Smooth muscle cell (in vitro differentiated cells): ENCODE results near the gene NSG1. TPM values are rescaled to one million over a fixed set of nuclear protein-coding genes. Genes with fewer than 3 reads are reported as not detected.

Experiments used
- DNase-seq: peaks from one replicate; lab custom pipeline; 2025; ENCODE audit not compliant: unreplicated experiment; lab: John Stamatoyannopoulos, UW
- H2AFZ ChIP-seq: fragments of 200-600 bp; sonication (generic); 2 replicates; pipeline ENCODE4 v1.6.0; 2016; ENCODE audit warnings: antibody characterized with exemption, low read depth, mild to moderate bottlenecking
- H3F3A ChIP-seq: fragments of 200-600 bp; sonication (generic); 2 replicates; pipeline ENCODE4 v1.6.0; 2017; ENCODE audit warnings: antibody characterized with exemption, low read depth
- H3K27ac ChIP-seq: fragments of 200-600 bp; sonication (generic); 2 replicates; pipeline ENCODE4 v1.5.1; 2016; ENCODE audit warnings: low read depth, mild to moderate bottlenecking
- H3K27me3 ChIP-seq: fragments of 200-600 bp; sonication (generic); 2 replicates; pipeline ENCODE4 v1.6.1; 2016; ENCODE audit warnings: low read depth, mild to moderate bottlenecking
- H3K36me3 ChIP-seq: fragments of 200-600 bp; sonication (generic); 2 replicates; pipeline ENCODE4 v1.5.1; 2016; ENCODE audit warnings: low read depth
- H3K4me1 ChIP-seq: fragments of 200-600 bp; sonication (generic); 2 replicates; pipeline ENCODE4 v1.5.1; 2016; ENCODE audit warnings: low read depth
- H3K4me2 ChIP-seq: fragments of 200-600 bp; sonication (generic); 2 replicates; pipeline ENCODE4 v1.6.0; 2016; ENCODE audit warnings: mild to moderate bottlenecking
- H3K4me3 ChIP-seq: fragments of 200-600 bp; sonication (generic); 2 replicates; pipeline ENCODE4 v1.5.1; 2016; ENCODE audit warnings: mild to moderate bottlenecking
- H3K79me2 ChIP-seq: fragments of 200-600 bp; sonication (generic); 2 replicates; pipeline ENCODE4 v1.6.0; 2016; ENCODE audit warnings: low read depth, mild to moderate bottlenecking
- H3K9ac ChIP-seq: fragments of 200-600 bp; sonication (generic); 2 replicates; pipeline ENCODE4 v1.6.0; 2016; ENCODE audit warnings: low read depth
- H3K9me3 ChIP-seq: fragments of 200-600 bp; sonication (generic); replicated peaks from 2 replicates; pipeline ENCODE4 v1.5.1; 2016; ENCODE audit warnings: low read depth
- H4K20me1 ChIP-seq: fragments of 200-600 bp; sonication (generic); 2 replicates; pipeline ENCODE4 v1.6.0; 2016; ENCODE audit warnings: low read depth
- WGBS: methylation state at CpG from one replicate; pipeline ENCODE4 v1.1.7; 2016; ENCODE audit warnings: low lambda C conversion rate; 5-methylcytosine and 5-hydroxymethylcytosine counted together
- polyA plus RNA-seq: library from polyadenylated mRNA; unstranded; fragments of >200 nt; fragmentation: Nextera tagmentation; extraction: Ambion mirVana; gene quantifications from 2 replicates; pipeline ENCODE4 v1.2.1, GENCODE V29; 2016
- total RNA-seq: library from RNA; depleted of rRNA; stranded (reverse); fragments of >200 nt; gene quantifications from 2 replicates; pipeline ENCODE4 v1.2.3, GENCODE V29; 2014
- TF ChIP-seq, protein P1 (sequence below): fragments of 200-600 bp; sonication (generic); IDR thresholded peaks from 2 replicates; pipeline ENCODE4 v1.5.1; 2017; ENCODE audit warnings: borderline replicate concordance, mild to moderate bottlenecking, antibody characterized with exemption; ENCODE audit not compliant: insufficient read depth, poor library complexity, severe bottlenecking

Gene NSG1
- total and polyA plus RNA-seq, 2 experiments from 2014 or later, result 8.4 to 11.4 TPM

DNA sequence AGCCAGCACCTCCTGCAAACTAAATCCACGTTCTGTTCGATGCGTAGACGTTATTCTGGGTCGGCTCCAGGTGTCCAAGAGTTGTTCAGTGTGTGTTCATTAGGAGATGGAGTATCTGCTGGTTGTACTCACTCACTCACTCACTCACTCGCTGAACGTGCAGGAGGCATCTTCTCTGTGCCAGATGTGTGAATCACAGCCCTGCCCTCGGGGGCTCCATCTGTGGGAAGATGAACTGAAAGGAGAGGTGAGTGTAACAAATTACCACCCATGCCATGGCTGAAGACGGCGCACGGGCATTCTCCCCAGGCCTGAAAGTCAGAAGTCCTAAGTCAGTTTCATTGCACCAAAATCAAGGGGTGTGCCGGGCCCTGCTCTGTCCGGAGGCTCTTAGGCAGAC is 16.1 kb downstream of the NSG1 start:
- Histone ChIP-seq H3K4me2 (no peak overlapping the region), H3K9me3 (no peaks in the 10 kb centered on the region), H3K79me2 (no peaks in the 10 kb centered on the region), H3K27me3 (no peaks in the 10 kb centered on the region), H3K9ac (no peak overlapping the region), H3K36me3 (no peaks in the 10 kb centered on the region), H2AFZ (no peak overlapping the region), H3K27ac (no peak overlapping the region), H3F3A (no peaks in the 10 kb centered on the region), H4K20me1 (no peaks in the 10 kb centered on the region), H3K4me1 (no peaks in the 10 kb centered on the region), H3K4me3 (no peak overlapping the region)
- TF ChIP-seq, protein P1, sequence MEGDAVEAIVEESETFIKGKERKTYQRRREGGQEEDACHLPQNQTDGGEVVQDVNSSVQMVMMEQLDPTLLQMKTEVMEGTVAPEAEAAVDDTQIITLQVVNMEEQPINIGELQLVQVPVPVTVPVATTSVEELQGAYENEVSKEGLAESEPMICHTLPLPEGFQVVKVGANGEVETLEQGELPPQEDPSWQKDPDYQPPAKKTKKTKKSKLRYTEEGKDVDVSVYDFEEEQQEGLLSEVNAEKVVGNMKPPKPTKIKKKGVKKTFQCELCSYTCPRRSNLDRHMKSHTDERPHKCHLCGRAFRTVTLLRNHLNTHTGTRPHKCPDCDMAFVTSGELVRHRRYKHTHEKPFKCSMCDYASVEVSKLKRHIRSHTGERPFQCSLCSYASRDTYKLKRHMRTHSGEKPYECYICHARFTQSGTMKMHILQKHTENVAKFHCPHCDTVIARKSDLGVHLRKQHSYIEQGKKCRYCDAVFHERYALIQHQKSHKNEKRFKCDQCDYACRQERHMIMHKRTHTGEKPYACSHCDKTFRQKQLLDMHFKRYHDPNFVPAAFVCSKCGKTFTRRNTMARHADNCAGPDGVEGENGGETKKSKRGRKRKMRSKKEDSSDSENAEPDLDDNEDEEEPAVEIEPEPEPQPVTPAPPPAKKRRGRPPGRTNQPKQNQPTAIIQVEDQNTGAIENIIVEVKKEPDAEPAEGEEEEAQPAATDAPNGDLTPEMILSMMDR, result no peak
- 70% methylated on average over 13 of the region's 13 CpGs for WGBS
- DNase-seq, result no peak

DNA sequence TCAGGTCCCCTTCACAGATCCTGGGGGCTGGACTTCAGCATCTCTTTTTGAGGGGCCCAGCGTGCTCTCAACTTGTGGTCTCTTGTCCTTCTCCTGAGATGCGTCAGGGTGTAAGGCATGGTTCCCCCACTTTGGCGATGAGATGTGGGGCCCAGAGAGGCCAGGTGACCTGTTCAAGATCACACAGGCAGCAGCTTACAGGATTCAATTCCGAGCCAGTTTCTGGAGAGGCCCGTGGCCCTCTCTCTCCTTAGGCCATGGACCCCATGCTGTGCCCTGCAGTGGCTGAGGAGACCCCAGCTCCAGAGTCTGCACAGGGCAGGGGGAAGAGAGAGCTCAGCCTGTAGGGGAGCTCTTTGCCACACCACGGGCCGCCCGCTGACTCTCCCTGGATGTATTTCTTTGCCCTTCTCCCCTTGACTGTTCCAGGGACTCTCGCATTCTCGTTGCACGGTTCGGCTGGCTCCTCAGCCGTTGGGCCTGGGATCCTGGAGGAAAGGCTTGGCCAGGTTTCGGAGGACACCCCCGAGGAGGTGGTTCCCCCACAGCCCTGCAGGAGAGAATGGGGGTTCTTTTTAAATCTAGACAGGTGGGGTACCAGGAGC is 18.6 kb downstream of the NSG1 start:
- Histone ChIP-seq H4K20me1 (no peaks in the 10 kb centered on the region), H3K9me3 (no peaks in the 10 kb centered on the region), H3K27ac (no peak overlapping the region), H3K4me2 (no peak overlapping the region), H3K9ac (no peak overlapping the region), H3F3A (no peaks in the 10 kb centered on the region), H3K4me1 (no peaks in the 10 kb centered on the region), H3K36me3 (no peaks in the 10 kb centered on the region), H3K4me3 (no peak overlapping the region), H2AFZ (no peak overlapping the region), H3K79me2 (no peaks in the 10 kb centered on the region), H3K27me3 (no peaks in the 10 kb centered on the region)
- 95% methylated on average over 15 of the region's 15 CpGs for WGBS
- no peak for DNase-seq
- TF ChIP-seq, protein P1, result no peak

DNA sequence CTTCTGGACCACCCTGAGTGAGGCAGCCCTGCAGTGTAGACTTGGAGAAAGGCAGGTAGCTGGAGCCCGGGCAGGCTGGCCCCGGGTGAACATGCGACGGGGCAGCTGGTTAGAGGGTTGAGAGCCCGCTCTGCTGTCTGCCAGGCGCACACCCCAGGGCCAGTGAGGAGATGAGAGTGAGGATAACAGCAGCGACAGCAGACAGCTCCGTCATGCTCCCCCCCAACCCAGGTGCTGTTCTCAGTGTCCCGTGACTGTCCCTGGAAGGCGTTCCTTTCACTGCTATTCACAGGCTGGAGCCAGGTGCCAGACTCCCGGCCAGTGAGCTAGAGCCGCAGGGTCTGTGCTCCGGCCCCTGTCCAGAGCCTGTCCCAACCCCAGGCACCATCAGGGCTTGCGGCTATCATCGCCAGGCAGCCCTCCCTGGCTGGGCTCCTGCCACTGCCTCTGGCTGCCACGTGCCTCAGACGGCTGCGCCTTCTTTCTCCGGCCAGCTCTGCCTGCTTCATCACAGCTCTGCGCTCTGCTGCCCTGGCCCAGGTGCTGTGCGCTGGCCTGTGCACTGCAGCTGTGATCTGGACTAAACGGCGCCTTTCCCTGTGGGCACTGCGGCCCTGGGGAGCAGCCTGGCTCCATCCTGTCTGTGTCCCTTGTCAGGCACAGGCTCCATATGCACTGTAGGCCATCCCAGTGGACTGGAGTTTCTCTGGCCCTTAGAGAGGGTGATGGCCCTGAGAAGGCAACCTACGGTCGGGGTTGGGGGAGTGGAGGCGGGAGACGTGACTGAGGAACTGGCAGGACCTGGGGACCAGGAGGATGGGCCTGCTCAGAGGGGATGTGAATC is 19.8 kb downstream of the NSG1 start:
- Histone ChIP-seq H3F3A (no peaks in the 10 kb centered on the region), H2AFZ (no peak overlapping the region), H3K9ac (no peak overlapping the region), H3K27me3 (no peaks in the 10 kb centered on the region), H4K20me1 (no peaks in the 10 kb centered on the region), H3K4me3 (no peak overlapping the region), H3K79me2 (no peaks in the 10 kb centered on the region), H3K4me2 (no peak overlapping the region), H3K36me3 (no peaks in the 10 kb centered on the region), H3K9me3 (no peaks in the 10 kb centered on the region), H3K27ac (no peak overlapping the region), H3K4me1 (no peaks in the 10 kb centered on the region)
- DNase-seq, result no peak
- TF ChIP-seq, protein P1, result no peak
- WGBS, result 87% methylated on average over 28 of the region's 28 CpGs
